Lower lobe of right lung (tissue), 2 donors: ENCODE results near the gene MFSD1. TPM values are rescaled to one million over a fixed set of nuclear protein-coding genes. Genes with fewer than 3 reads are reported as not detected.

Experiments used
- ATAC-seq, 2 donors: fragments of 200-7000 bp; cut with Tn5 transposase; one replicate each; pipeline ENCODE4 v1.9.1; 2020 to 2022; ENCODE audit warnings: mild to moderate bottlenecking in 2 of 2, moderate library complexity in 2 of 2
- DNase-seq: peaks from one replicate; pipeline ENCODE4 v3.0.0-alpha.2; 2020
- H3K27ac ChIP-seq: fragments of 200-600 bp; one replicate; pipeline ENCODE4 v1.8.0; 2022
- H3K27me3 ChIP-seq: fragments of 200-600 bp; one replicate; pipeline ENCODE4 v1.8.0; 2022; ENCODE audit warnings: low read depth
- H3K36me3 ChIP-seq: fragments of 200-600 bp; one replicate; pipeline ENCODE4 v1.8.0; 2022; ENCODE audit warnings: mild to moderate bottlenecking
- H3K4me1 ChIP-seq: fragments of 200-600 bp; one replicate; pipeline ENCODE4 v1.8.0; 2022
- H3K4me3 ChIP-seq: fragments of 200-600 bp; one replicate; pipeline ENCODE4 v1.8.0; 2022; ENCODE audit warnings: mild to moderate bottlenecking
- H3K9me3 ChIP-seq: fragments of 200-600 bp; one replicate; pipeline ENCODE4 v1.8.0; 2022
- CTCF ChIP-seq: fragments of 200-600 bp; IDR thresholded peaks from one replicate; pipeline ENCODE4 v1.8.0; 2022; ENCODE audit warnings: antibody characterized with exemption, mild to moderate bottlenecking
- intact Hi-C: fragments of 100-400 bp; cut with DNase I; formaldehyde crosslinking; loops from one replicate; pipeline ENCODE4 v1.11.0; 2022
- total RNA-seq: library from RNA; stranded (reverse); fragmentation: NEBNext Ultra II Directional; extraction: Animal tissue kit (Norgen Biotek cat#: 25700); gene quantifications from one replicate; pipeline ENCODE4 v1.2.1, GENCODE V29; 2021
- donor health status: DM: no; HTN: yes; CAD: no; lungs with severe emphysema.

The MFSD1 gene
- total RNA-seq, 1 donor from 2014 or later: 102 TPM

GRCh38 chr3:158820521-158820920, 18.7 kb downstream of the MFSD1 start:
- intact Hi-C loops: no loop called here
- no peak for TF ChIP-seq CTCF
- no peaks in the 10 kb centered on the region for H3K4me1 ChIP-seq
- DNase-seq: no peak
- ATAC-seq: no peak
- peaks cover 80% of the 10 kb centered on the region for H3K36me3 ChIP-seq
- no peaks in the 10 kb centered on the region for H3K27me3 ChIP-seq
- H3K9me3 ChIP-seq: no peaks in the 10 kb centered on the region
- H3K27ac ChIP-seq: no peak overlapping the region
- no peak overlapping the region for H3K4me3 ChIP-seq

GRCh38 chr3:158821847-158822246, 20.0 kb downstream of the MFSD1 start:
- ATAC-seq (no peak), DNase-seq (no peak)
- Histone ChIP-seq H3K27me3 (no peaks in the 10 kb centered on the region), H3K27ac (no peak overlapping the region), H3K4me3 (no peak overlapping the region), H3K4me1 (no peaks in the 10 kb centered on the region), H3K9me3 (no peaks in the 10 kb centered on the region), H3K36me3 (peaks cover 87% of the 10 kb centered on the region)
- TF ChIP-seq CTCF: no peak
- intact Hi-C loops: no loop called here

GRCh38 chr3:158823426-158823825, 21.6 kb downstream of the MFSD1 start:
- intact Hi-C loops: no loop called here
- Histone ChIP-seq H3K4me3 (no peak overlapping the region), H3K27me3 (no peaks in the 10 kb centered on the region), H3K4me1 (no peaks in the 10 kb centered on the region), H3K27ac (no peak overlapping the region), H3K36me3 (peaks cover 85% of the 10 kb centered on the region), H3K9me3 (no peaks in the 10 kb centered on the region)
- TF ChIP-seq CTCF: no peak
- no peak for ATAC-seq
- DNase-seq: no peak

GRCh38 chr3:158827773-158828172, 25.9 kb downstream of the MFSD1 start:
- H3K27me3 ChIP-seq: no peaks in the 10 kb centered on the region
- no peaks in the 10 kb centered on the region for H3K9me3 ChIP-seq
- DNase-seq: no peak
- H3K4me1 ChIP-seq: no peaks in the 10 kb centered on the region
- TF ChIP-seq CTCF: no peak
- no peak overlapping the region for H3K27ac ChIP-seq
- intact Hi-C loops: no loop called here
- H3K36me3 ChIP-seq: peaks cover 80% of the 10 kb centered on the region
- no peak for ATAC-seq
- H3K4me3 ChIP-seq: no peak overlapping the region

- no peaks in the 10 kb centered on the region for H3K4me1 ChIP-seq
- H3K9me3 ChIP-seq: no peaks in the 10 kb centered on the region
- H3K36me3 ChIP-seq: peaks cover 54% of the 10 kb centered on the region
- no peak overlapping the region for H3K27ac ChIP-seq
- H3K27me3 ChIP-seq: no peaks in the 10 kb centered on the region
- DNase-seq: no peak
- ATAC-seq: no peak
- intact Hi-C loops: no loop called here
- no peak overlapping the region for H3K4me3 ChIP-seq
- TF ChIP-seq CTCF: no peak
These were observed 28.5 kb downstream of the MFSD1 start for GRCh38 chr3:158830391-158830790.

- H3K4me3 ChIP-seq: no peak overlapping the region
- no peaks in the 10 kb centered on the region for H3K27me3 ChIP-seq
- ATAC-seq (no peak), DNase-seq (no peak)
- H3K4me1 ChIP-seq: no peaks in the 10 kb centered on the region
- H3K9me3 ChIP-seq: no peaks in the 10 kb centered on the region
- H3K36me3 ChIP-seq: peaks cover 45% of the 10 kb centered on the region
- intact Hi-C loops: no loop called here
- H3K27ac ChIP-seq: no peak overlapping the region
- no peak for TF ChIP-seq CTCF
These were observed 30.0 kb downstream of the MFSD1 start for GRCh38 chr3:158831861-158832260.
